ENCODE measurements around the gene SMIM1.

SMIM1 gene

GRCh38 chr1:3773572-3774275 lies 1.2 kb downstream of the SMIM1 start:
- no peak overlapping the region for H3K9ac ChIP-seq (ENCODE audit: low read depth, low read length)
- peaks cover 8% of the 10 kb centered on the region; the same call in 1 of the 2 replicates for H3K27me3 ChIP-seq (ENCODE audit: insufficient read depth, low read length)
- no peaks in the 10 kb centered on the region for H3K36me3 ChIP-seq (ENCODE audit: insufficient read depth, low read length)
- no peaks in the 10 kb centered on the region for H3K9me3 ChIP-seq (ENCODE audit: insufficient read depth, low read depth, low read length)
- H3K4me1 ChIP-seq (ENCODE audit: insufficient read depth, low read length), result peaks cover 3% of the 10 kb centered on the region
- H3K4me3 ChIP-seq (ENCODE audit: low read length), result peak overlapping the region; percentile 63; the same call in 1 of the 2 replicates
- H3K27ac ChIP-seq (ENCODE audit: low read depth, low read length), result no peak overlapping the region
- 87% methylated on average over 16 of the region's 16 CpGs for WGBS

- no peak overlapping the region for H3K27ac ChIP-seq (ENCODE audit: low read depth, low read length)
- 81% methylated on average over 18 of the region's 19 CpGs for WGBS
- no peak overlapping the region for H3K4me3 ChIP-seq (ENCODE audit: low read length)
- H3K9ac ChIP-seq (ENCODE audit: low read depth, low read length), result no peak overlapping the region
- no peaks in the 10 kb centered on the region for H3K9me3 ChIP-seq (ENCODE audit: insufficient read depth, low read depth, low read length)
- H3K27me3 ChIP-seq (ENCODE audit: insufficient read depth, low read length), result peaks cover 8% of the 10 kb centered on the region; the same call in 1 of the 2 replicates
- H3K4me1 ChIP-seq (ENCODE audit: insufficient read depth, low read length), result peaks cover 3% of the 10 kb centered on the region
- peaks cover 6% of the 10 kb centered on the region; the same call in 1 of the 2 replicates for H3K36me3 ChIP-seq (ENCODE audit: insufficient read depth, low read length)
Observed at GRCh38 chr1:3774276-3774945, 1.9 kb downstream of the SMIM1 start.

GRCh38 chr1:3774946-3775489 lies 2.5 kb downstream of the SMIM1 start:
- H3K4me3 ChIP-seq (ENCODE audit: low read length), result no peak overlapping the region
- H3K4me1 ChIP-seq (ENCODE audit: insufficient read depth, low read length), result peaks cover 3% of the 10 kb centered on the region
- no peaks in the 10 kb centered on the region for H3K9me3 ChIP-seq (ENCODE audit: insufficient read depth, low read depth, low read length)
- H3K9ac ChIP-seq (ENCODE audit: low read depth, low read length), result no peak overlapping the region
- no peak overlapping the region for H3K27ac ChIP-seq (ENCODE audit: low read depth, low read length)
- WGBS, result 71% methylated on average over 17 of the region's 17 CpGs
- peaks cover 12% of the 10 kb centered on the region for H3K36me3 ChIP-seq (ENCODE audit: insufficient read depth, low read length)
- peaks cover 8% of the 10 kb centered on the region; the same call in 1 of the 2 replicates for H3K27me3 ChIP-seq (ENCODE audit: insufficient read depth, low read length)

GRCh38 chr1:3775490-3776230 lies 3.1 kb downstream of the SMIM1 start:
- no peak overlapping the region for H3K9ac ChIP-seq (ENCODE audit: low read depth, low read length)
- 52% methylated on average over 27 of the region's 27 CpGs for WGBS
- peaks cover 18% of the 10 kb centered on the region for H3K36me3 ChIP-seq (ENCODE audit: insufficient read depth, low read length)
- H3K4me3 ChIP-seq (ENCODE audit: low read length), result no peak overlapping the region
- no peaks in the 10 kb centered on the region for H3K9me3 ChIP-seq (ENCODE audit: insufficient read depth, low read depth, low read length)
- H3K4me1 ChIP-seq (ENCODE audit: insufficient read depth, low read length), result peaks cover 3% of the 10 kb centered on the region
- H3K27me3 ChIP-seq (ENCODE audit: insufficient read depth, low read length), result peaks cover 7% of the 10 kb centered on the region; the same call in 1 of the 2 replicates
- no peak overlapping the region for H3K27ac ChIP-seq (ENCODE audit: low read depth, low read length)

- Histone ChIP-seq H3K4me1 (ENCODE audit: insufficient read depth, low read length) (peaks cover 3% of the 10 kb centered on the region), H3K27me3 (ENCODE audit: insufficient read depth, low read length) (no peaks in the 10 kb centered on the region), H3K36me3 (ENCODE audit: insufficient read depth, low read length) (peaks cover 26% of the 10 kb centered on the region), H3K9me3 (ENCODE audit: insufficient read depth, low read depth, low read length) (no peaks in the 10 kb centered on the region), H3K4me3 (ENCODE audit: low read length) (no peak overlapping the region), H3K27ac (ENCODE audit: low read depth, low read length) (no peak overlapping the region), H3K9ac (ENCODE audit: low read depth, low read length) (no peak overlapping the region)
- 88% methylated on average over 21 of the region's 21 CpGs for WGBS
Observed at GRCh38 chr1:3776231-3776961, 3.8 kb downstream of the SMIM1 start.

GRCh38 chr1:3777078-3777547 lies 4.6 kb downstream of the SMIM1 start:
- Histone ChIP-seq H3K27ac (ENCODE audit: low read depth, low read length) (no peak overlapping the region), H3K4me3 (ENCODE audit: low read length) (no peak overlapping the region), H3K4me1 (ENCODE audit: insufficient read depth, low read length) (peaks cover 3% of the 10 kb centered on the region), H3K9ac (ENCODE audit: low read depth, low read length) (no peak overlapping the region), H3K27me3 (ENCODE audit: insufficient read depth, low read length) (no peaks in the 10 kb centered on the region), H3K36me3 (ENCODE audit: insufficient read depth, low read length) (peaks cover 33% of the 10 kb centered on the region), H3K9me3 (ENCODE audit: insufficient read depth, low read depth, low read length) (no peaks in the 10 kb centered on the region)
- WGBS, result 88% methylated on average over 10 of the region's 10 CpGs

- no peaks in the 10 kb centered on the region for H3K9me3 ChIP-seq (ENCODE audit: insufficient read depth, low read depth, low read length)
- H3K27me3 ChIP-seq (ENCODE audit: insufficient read depth, low read length), result no peaks in the 10 kb centered on the region
- peaks cover 41% of the 10 kb centered on the region for H3K36me3 ChIP-seq (ENCODE audit: insufficient read depth, low read length)
- no peak overlapping the region for H3K9ac ChIP-seq (ENCODE audit: low read depth, low read length)
- peaks cover 3% of the 10 kb centered on the region for H3K4me1 ChIP-seq (ENCODE audit: insufficient read depth, low read length)
- no peak overlapping the region for H3K27ac ChIP-seq (ENCODE audit: low read depth, low read length)
- WGBS, result 94% methylated on average over 20 of the region's 20 CpGs
- no peak overlapping the region for H3K4me3 ChIP-seq (ENCODE audit: low read length)
Observed at GRCh38 chr1:3777647-3778589, 5.4 kb downstream of the SMIM1 start.

- Histone ChIP-seq H3K9ac (ENCODE audit: low read depth, low read length) (no peak overlapping the region), H3K27me3 (ENCODE audit: insufficient read depth, low read length) (no peaks in the 10 kb centered on the region), H3K36me3 (ENCODE audit: insufficient read depth, low read length) (peaks cover 48% of the 10 kb centered on the region), H3K4me3 (ENCODE audit: low read length) (no peak overlapping the region), H3K27ac (ENCODE audit: low read depth, low read length) (no peak overlapping the region), H3K4me1 (ENCODE audit: insufficient read depth, low read length) (peaks cover 3% of the 10 kb centered on the region), H3K9me3 (ENCODE audit: insufficient read depth, low read depth, low read length) (no peaks in the 10 kb centered on the region)
- WGBS, result 94% methylated on average over 14 of the region's 14 CpGs
Observed at GRCh38 chr1:3778590-3779264, 6.2 kb downstream of the SMIM1 start.

GRCh38 chr1:3779265-3779911 lies 6.8 kb downstream of the SMIM1 start:
- no peak overlapping the region for H3K27ac ChIP-seq (ENCODE audit: low read depth, low read length)
- H3K9ac ChIP-seq (ENCODE audit: low read depth, low read length), result no peak overlapping the region
- peaks cover 3% of the 10 kb centered on the region for H3K4me1 ChIP-seq (ENCODE audit: insufficient read depth, low read length)
- H3K36me3 ChIP-seq (ENCODE audit: insufficient read depth, low read length), result peaks cover 55% of the 10 kb centered on the region
- no peaks in the 10 kb centered on the region for H3K9me3 ChIP-seq (ENCODE audit: insufficient read depth, low read depth, low read length)
- no peaks in the 10 kb centered on the region for H3K27me3 ChIP-seq (ENCODE audit: insufficient read depth, low read length)
- WGBS, result 94% methylated on average over 23 of the region's 23 CpGs
- H3K4me3 ChIP-seq (ENCODE audit: low read length), result no peak overlapping the region

Measured in HUES64 (cell line).